HepG2 (cell line): ENCODE measurements around the gene VPS4A. TPM values are rescaled to one million over a fixed set of nuclear protein-coding genes. Genes with fewer than 3 reads are reported as not detected.

Experiments
- CENPT ChIP-seq: sonication (generic); formaldehyde crosslinking; IDR thresholded peaks from 2 replicates; pipeline ENCODE4 v1.8.0; 2022; ENCODE audit warnings: low read depth, mild to moderate bottlenecking, moderate library complexity, missing genetic modification reagents
- ELF4 ChIP-seq: sonication (generic); formaldehyde crosslinking; IDR thresholded peaks from 2 replicates; pipeline ENCODE4 v1.5.0; 2020; ENCODE audit warnings: missing genetic modification reagents, mild to moderate bottlenecking, moderate library complexity, borderline replicate concordance
- ESRRA ChIP-seq: sonication (generic); formaldehyde crosslinking; IDR thresholded peaks from 2 replicates; pipeline ENCODE4 v1.5.1; 2020; ENCODE audit warnings: mild to moderate bottlenecking, low read depth, missing genetic modification reagents
- FUBP1 ChIP-seq: sonication (generic); formaldehyde crosslinking; IDR thresholded peaks from 2 replicates; pipeline ENCODE4 v1.5.1; 2020; ENCODE audit warnings: missing genetic modification reagents, mild to moderate bottlenecking, borderline replicate concordance
- HNRNPH1 ChIP-seq: fragments of 200-400 bp; formaldehyde crosslinking; optimal IDR thresholded peaks from 2 replicates; pipeline ENCODE3; 2017; ENCODE audit warnings: mild to moderate bottlenecking, low read depth, low read length
- KLF11 ChIP-seq: IDR thresholded peaks from 2 replicates; pipeline ENCODE4 v1.6.1; 2016; ENCODE audit warnings: missing compliant biosample characterization
- KLF12 ChIP-seq: sonication (generic); formaldehyde crosslinking; IDR thresholded peaks from 2 replicates; pipeline ENCODE4 v1.4.0; 2020; ENCODE audit warnings: missing genetic modification reagents, borderline replicate concordance
- MAFK ChIP-seq, 2 experiments: IDR thresholded peaks in 1 of 2; conservative IDR thresholded peaks in 1 of 2; 2 replicates each; pipeline ENCODE4 v1.6.1; 2011; ENCODE audit warnings: improper control_type of control experiment in 2 of 2, low read length in 2 of 2
- MEIS2 ChIP-seq: sonication (generic); formaldehyde crosslinking; IDR thresholded peaks from 2 replicates; pipeline ENCODE4 v1.9.0; 2021; ENCODE audit warnings: mild to moderate bottlenecking, missing genetic modification reagents
- MTERF4 ChIP-seq: sonication (generic); formaldehyde crosslinking; IDR thresholded peaks from 2 replicates; pipeline ENCODE4 v1.8.0; 2023; ENCODE audit warnings: mild to moderate bottlenecking, missing genetic modification reagents
- NFYB ChIP-seq: sonication (generic); formaldehyde crosslinking; IDR thresholded peaks from 2 replicates; pipeline ENCODE4 v1.4.0; 2020; ENCODE audit warnings: missing genetic modification reagents
- RFXAP ChIP-seq: sonication (generic); formaldehyde crosslinking; IDR thresholded peaks from 2 replicates; pipeline ENCODE4 v1.4.0; 2020; ENCODE audit warnings: missing genetic modification reagents, borderline replicate concordance
- SYNCRIP ChIP-seq: fragments of 200-400 bp; formaldehyde crosslinking; IDR thresholded peaks from 2 replicates; pipeline ENCODE4 v1.6.1; 2018; ENCODE audit warnings: mild to moderate bottlenecking, low read depth, low read length; ENCODE audit not compliant: insufficient read depth
- ZMYM3 ChIP-seq: sonication (generic); formaldehyde crosslinking; IDR thresholded peaks from 2 replicates; pipeline ENCODE4 v1.5.1; 2020; ENCODE audit warnings: mild to moderate bottlenecking, missing genetic modification reagents
- ZNF101 ChIP-seq: sonication (generic); formaldehyde crosslinking; IDR thresholded peaks from 2 replicates; pipeline ENCODE4 v1.4.0; 2020; ENCODE audit warnings: mild to moderate bottlenecking, low read depth, missing genetic modification reagents, borderline replicate concordance
- ZNF232 ChIP-seq: sonication (generic); formaldehyde crosslinking; IDR thresholded peaks from 2 replicates; pipeline ENCODE4 v1.4.0; 2020; ENCODE audit warnings: missing genetic modification reagents, borderline replicate concordance
- ZNF350 ChIP-seq: sonication (generic); formaldehyde crosslinking; IDR thresholded peaks from 2 replicates; pipeline ENCODE4 v1.4.0; 2020; ENCODE audit warnings: mild to moderate bottlenecking, low read depth, missing genetic modification reagents, borderline replicate concordance
- ZNF44 ChIP-seq: sonication (generic); formaldehyde crosslinking; IDR thresholded peaks from 2 replicates; pipeline ENCODE4 v1.5.1; 2020; ENCODE audit warnings: mild to moderate bottlenecking, missing genetic modification reagents
- ZNF501 ChIP-seq: sonication (generic); formaldehyde crosslinking; IDR thresholded peaks from 2 replicates; pipeline ENCODE4 v1.5.1; 2020; ENCODE audit warnings: mild to moderate bottlenecking, moderate library complexity, missing genetic modification reagents
- ZNF616 ChIP-seq: sonication (generic); formaldehyde crosslinking; IDR thresholded peaks from 2 replicates; pipeline ENCODE4 v1.5.0; 2020; ENCODE audit warnings: low read depth, mild to moderate bottlenecking, missing genetic modification reagents
- ZNF850 ChIP-seq: sonication (generic); formaldehyde crosslinking; conservative IDR thresholded peaks from 2 replicates; pipeline ENCODE4 v1.9.0; 2021; ENCODE audit warnings: mild to moderate bottlenecking, missing genetic modification reagents
- ZSCAN20 ChIP-seq: sonication (generic); formaldehyde crosslinking; IDR thresholded peaks from 2 replicates; pipeline ENCODE4 v1.4.0; 2020; ENCODE audit warnings: missing genetic modification reagents, mild to moderate bottlenecking, borderline replicate concordance
- polyA plus RNA-seq, 8 experiments: library from polyadenylated mRNA; depleted of rRNA in 3 of 8; stranded (reverse) in 7 of 8; unstranded in 1 of 8; fragments of >200 nt; fragmentation: Illumina TruSeq in 4 of 8; extraction: Trizol in 4 of 8; gene quantifications; 2 replicates each; pipeline versions ENCODE4 v1.2.1 to v1.2.3, GENCODE V29; 2011 to 2016; ENCODE audit warnings: low read depth in 4 of 8, missing spikeins in 1 of 8, mixed read lengths in 1 of 8; ENCODE audit not compliant: insufficient read depth in 1 of 8
- total RNA-seq, 5 experiments: library from RNA; depleted of rRNA; stranded (reverse); fragments of >200 nt; fragmentation: Illumina TruSeq; extraction: Trizol; gene quantifications; 2 replicates each; pipeline ENCODE4 v1.2.3, GENCODE V29; 2016; ENCODE audit warnings: low read depth in 1 of 5
- TF ChIP-seq, protein P1 (sequence below): sonication (generic); formaldehyde crosslinking; IDR thresholded peaks from 2 replicates; pipeline ENCODE4 v1.5.0; 2020; ENCODE audit warnings: mild to moderate bottlenecking, missing genetic modification reagents, borderline replicate concordance
- TF ChIP-seq, protein P2 (sequence below): sonication (generic); formaldehyde crosslinking; IDR thresholded peaks from 2 replicates; pipeline ENCODE4 v1.8.1; 2023; ENCODE audit warnings: mild to moderate bottlenecking, moderate library complexity, missing genetic modification reagents

The VPS4A gene
- total and polyA plus RNA-seq, 2 of the 13 experiments (the other 11 are each of a cell fraction or from before 2014, with no cell fraction given): 13.2 to 27.9 TPM

- TF ChIP-seq ZNF850: no peak
- no peak for TF ChIP-seq ZNF616 (CRISPR knock-in tag)
- TF ChIP-seq KLF11 (CRISPR knock-in tag): no peak
- TF ChIP-seq HNRNPH1: no peak
- no peak for TF ChIP-seq SYNCRIP
- TF ChIP-seq ZNF101 (CRISPR knock-in tag): no peak
- TF ChIP-seq MEIS2: 0 out of 2 replicates have a peak, but pooled peaks have one; percentile 41
- no peak for TF ChIP-seq RFXAP (CRISPR knock-in tag)
- TF ChIP-seq, protein P1, sequence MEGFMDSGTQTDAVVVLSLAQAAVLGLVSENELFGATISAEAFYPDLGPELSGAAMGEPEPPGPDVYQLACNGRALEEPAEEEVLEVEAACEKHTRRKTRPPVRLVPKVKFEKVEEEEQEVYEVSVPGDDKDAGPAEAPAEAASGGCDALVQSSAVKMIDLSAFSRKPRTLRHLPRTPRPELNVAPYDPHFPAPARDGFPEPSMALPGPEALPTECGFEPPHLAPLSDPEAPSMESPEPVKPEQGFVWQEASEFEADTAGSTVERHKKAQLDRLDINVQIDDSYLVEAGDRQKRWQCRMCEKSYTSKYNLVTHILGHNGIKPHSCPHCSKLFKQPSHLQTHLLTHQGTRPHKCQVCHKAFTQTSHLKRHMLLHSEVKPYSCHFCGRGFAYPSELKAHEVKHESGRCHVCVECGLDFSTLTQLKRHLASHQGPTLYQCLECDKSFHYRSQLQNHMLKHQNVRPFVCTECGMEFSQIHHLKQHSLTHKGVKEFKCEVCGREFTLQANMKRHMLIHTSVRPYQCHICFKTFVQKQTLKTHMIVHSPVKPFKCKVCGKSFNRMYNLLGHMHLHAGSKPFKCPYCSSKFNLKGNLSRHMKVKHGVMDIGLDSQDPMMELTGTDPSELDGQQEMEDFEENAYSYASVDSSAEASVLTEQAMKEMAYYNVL: no peak
- peak; percentile 73; the same call in 1 of the 2 replicates for TF ChIP-seq ZNF350 (CRISPR knock-in tag)
- TF ChIP-seq CENPT (CRISPR knock-in tag): no peak
- no peak for TF ChIP-seq KLF12 (CRISPR knock-in tag)
- TF ChIP-seq ZMYM3: no peak
- peak; percentile 83 for TF ChIP-seq ZNF501
- TF ChIP-seq, protein P2, sequence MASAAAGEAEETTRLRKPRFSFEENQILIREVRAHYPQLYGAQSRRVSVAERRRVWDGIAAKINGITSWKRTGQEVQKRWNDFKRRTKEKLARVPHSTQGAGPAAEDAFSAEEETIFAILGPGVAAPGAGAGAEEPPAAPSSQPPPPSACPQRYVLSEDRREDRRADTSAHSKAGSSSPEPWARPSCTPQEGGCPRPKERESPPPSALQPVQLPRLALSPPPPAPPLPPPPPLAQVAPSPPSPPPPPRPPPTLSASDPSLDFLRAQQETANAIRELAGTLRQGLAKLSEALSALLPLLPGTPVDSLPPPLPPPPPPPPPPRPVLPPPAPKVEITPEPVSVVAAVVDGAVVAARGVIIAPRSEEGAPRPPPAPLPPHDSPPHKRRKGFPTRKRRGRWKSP (CRISPR knock-in tag): no peak
- TF ChIP-seq ZSCAN20 (CRISPR knock-in tag): no peak
- no peak for TF ChIP-seq MAFK (conservative IDR thresholded peaks at IDR 0.05 in 1 of 2, IDR thresholded peaks at IDR 0.05 in 1 of 2; ENCODE audit: low read length in 2 of 2)
- no peak for TF ChIP-seq FUBP1 (CRISPR knock-in tag)
- TF ChIP-seq ELF4 (CRISPR knock-in tag): no peak
- TF ChIP-seq MTERF4: peak; percentile 51; the same call in 1 of the 2 replicates
- peak; percentile 46; the same call in 1 of the 2 replicates for TF ChIP-seq ZNF232 (CRISPR knock-in tag)
- no peak for TF ChIP-seq ESRRA (CRISPR knock-in tag)
- no peak for TF ChIP-seq ZNF44
- TF ChIP-seq NFYB (CRISPR knock-in tag): no peak; the same call in 1 of the 2 replicates
These were observed 40.3 kb downstream of the VPS4A start, which contains the start of gene TMED6 (continued) for GRCh38 chr16:69351309-69352027.
